Adrenal gland (tissue), 5 donors: ENCODE measurements around the gene NOX5.

Source experiments
- POLR2A ChIP-seq, 2 donors: fragments of 450-650 bp; IDR thresholded peaks; one replicate each; pipeline ENCODE4 v1.6.1; 2017; ENCODE audit warnings: antibody characterized with exemption in 2 of 2, mild to moderate bottlenecking in 2 of 2, moderate library complexity in 1 of 2
- TF ChIP-seq, protein P1 (sequence below), 6 experiments: fragments of 450-650 bp in 4 of 6; fragments of 200-600 bp in 2 of 6; sonication (generic) in 1 of 6; IDR thresholded peaks; 1 replicate in 5 of 6; 2 replicates in 1 of 6; pipeline versions ENCODE4 v1.5.1 to v1.8.0; 2016 to 2021; ENCODE audit warnings: antibody characterized with exemption in 6 of 6, mild to moderate bottlenecking in 2 of 6, moderate library complexity in 1 of 6
- donor health status: DM: no; HTN: no; CAD: no.

DNA sequence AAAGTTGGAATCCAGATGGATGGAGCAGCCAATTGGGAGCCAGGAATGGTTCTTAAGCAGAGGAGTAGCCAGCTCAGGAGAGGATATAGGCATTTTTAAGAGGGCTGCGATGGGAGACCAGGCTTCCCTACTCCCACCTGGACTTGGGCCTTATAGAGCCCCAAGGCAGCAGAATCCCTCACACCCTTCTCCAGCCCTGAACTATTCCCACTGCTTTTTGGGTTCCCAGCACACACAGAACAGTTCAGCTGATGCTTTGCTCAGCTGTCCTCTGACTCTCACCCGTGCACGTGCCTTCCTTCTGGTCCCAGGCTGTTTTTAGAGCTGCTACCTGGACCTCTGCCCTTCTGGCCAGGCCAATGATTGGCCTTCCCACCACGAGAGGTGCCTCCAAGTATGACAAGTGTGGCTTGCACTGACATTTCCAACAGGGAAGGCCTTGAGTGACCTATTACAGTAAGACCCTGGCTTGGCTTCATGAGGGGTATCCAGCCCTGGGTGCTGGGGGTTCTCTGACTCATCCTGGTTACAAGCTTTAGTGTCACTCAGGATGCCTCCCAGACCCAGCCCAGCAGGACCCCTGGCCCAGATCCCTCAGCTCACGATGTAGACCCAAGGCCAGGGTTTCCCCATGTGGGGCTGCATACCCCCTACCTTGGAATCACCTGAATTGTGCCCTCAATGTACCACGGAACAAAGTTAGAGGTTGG lies 25.2 kb downstream of the NOX5 start:
- TF ChIP-seq, protein P1, sequence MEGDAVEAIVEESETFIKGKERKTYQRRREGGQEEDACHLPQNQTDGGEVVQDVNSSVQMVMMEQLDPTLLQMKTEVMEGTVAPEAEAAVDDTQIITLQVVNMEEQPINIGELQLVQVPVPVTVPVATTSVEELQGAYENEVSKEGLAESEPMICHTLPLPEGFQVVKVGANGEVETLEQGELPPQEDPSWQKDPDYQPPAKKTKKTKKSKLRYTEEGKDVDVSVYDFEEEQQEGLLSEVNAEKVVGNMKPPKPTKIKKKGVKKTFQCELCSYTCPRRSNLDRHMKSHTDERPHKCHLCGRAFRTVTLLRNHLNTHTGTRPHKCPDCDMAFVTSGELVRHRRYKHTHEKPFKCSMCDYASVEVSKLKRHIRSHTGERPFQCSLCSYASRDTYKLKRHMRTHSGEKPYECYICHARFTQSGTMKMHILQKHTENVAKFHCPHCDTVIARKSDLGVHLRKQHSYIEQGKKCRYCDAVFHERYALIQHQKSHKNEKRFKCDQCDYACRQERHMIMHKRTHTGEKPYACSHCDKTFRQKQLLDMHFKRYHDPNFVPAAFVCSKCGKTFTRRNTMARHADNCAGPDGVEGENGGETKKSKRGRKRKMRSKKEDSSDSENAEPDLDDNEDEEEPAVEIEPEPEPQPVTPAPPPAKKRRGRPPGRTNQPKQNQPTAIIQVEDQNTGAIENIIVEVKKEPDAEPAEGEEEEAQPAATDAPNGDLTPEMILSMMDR (IDR thresholded peaks at IDR 0.05): no peak
- no peak for TF ChIP-seq POLR2A (IDR thresholded peaks at IDR 0.05)
